Bone marrow (tissue), 2 donors: ENCODE results near the gene FLAD1.
A peak's percentile ranks its signal among the peaks of the same experiment; 100 is the strongest.

ENCODE experiments used
- DNase-seq, 2 donors: peaks; one replicate each; lab custom pipeline; 2025; lab: John Stamatoyannopoulos, UW

The FLAD1 gene

DNA sequence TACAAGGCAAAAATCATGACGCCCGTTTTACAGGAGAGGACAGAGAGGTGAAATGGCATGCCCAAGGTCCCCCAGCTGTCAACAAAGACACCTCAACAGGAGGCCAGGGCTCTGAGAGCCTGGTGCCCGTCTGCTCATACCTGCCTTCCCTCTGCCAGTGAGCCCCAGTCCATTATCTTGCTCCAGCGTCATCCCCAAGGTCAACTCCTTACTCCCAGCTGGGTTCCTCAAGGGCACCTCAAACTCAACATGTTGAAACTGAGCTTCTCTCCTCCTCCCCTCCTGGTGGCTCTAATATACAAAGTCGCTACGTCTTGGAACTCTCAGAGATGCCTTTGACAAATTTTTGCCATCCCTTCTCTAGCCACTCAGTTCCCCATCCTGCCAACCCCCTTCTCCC is 30.5 kb upstream of the FLAD1 start:
- DNase-seq = no peak

- DNase-seq = no peak
These were observed 29.5 kb upstream of the FLAD1 start for GRCh38 chr1:154953611-154954038.

GRCh38 chr1:154954541-154954940 is 28.6 kb upstream of the FLAD1 start:
- no peak for DNase-seq

- DNase-seq = peak in 1 of 2 donors; percentile 47
These were observed 28.0 kb upstream of the FLAD1 start for GRCh38 chr1:154955039-154955717.

GRCh38 chr1:154955718-154956543 is 27.2 kb upstream of the FLAD1 start, which contains the start of gene PBXIP1:
TSS of gene PBXIP1 (minus strand) at chr1:154956099. CDS start at chr1:154953721, 2,378 bp downstream.
- peak; percentile 47 to 84 for DNase-seq

- no peak for DNase-seq
These were observed 26.6 kb upstream of the FLAD1 start for GRCh38 chr1:154956544-154956941.

GRCh38 chr1:154957091-154957657 is 26.0 kb upstream of the FLAD1 start:
- no peak for DNase-seq

GRCh38 chr1:154958036-154958435 is 25.1 kb upstream of the FLAD1 start:
- no peak for DNase-seq

DNA sequence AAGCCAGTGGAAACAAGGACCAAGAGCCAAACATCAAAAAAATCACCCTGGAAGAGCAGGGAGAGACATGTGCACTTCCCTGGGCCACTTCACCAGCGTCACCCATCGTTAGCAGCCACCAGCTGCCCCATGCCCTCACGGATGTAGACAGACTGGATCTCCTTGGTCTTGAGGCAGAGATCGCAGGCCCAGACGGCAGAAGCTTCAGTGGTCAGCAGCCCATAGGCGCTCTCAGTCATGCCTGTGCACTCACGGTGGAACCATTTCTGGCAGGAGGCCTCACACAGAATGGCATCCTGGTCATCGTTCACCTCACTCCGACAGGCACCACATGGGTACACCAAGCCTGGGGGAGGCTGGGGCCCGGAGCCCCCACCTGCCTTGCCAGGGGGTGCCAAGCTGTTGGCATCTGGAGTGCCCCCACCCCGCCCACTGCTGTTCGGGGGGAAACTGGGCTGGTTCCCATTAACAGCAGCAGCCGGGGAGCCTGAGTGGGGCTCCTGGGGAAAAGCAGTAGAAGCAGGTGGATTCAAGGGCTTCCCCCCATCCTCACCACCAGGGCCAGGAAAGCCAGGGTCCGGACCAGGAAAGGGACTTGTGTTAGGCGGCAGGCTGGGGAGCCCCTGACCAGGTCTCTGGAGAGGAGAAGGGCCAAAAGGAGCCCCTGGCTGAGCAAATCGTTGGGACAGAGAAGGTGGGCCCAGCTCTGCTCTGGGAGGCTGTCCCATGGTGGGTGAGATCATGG is 24.3 kb upstream of the FLAD1 start:
- DNase-seq = no peak

GRCh38 chr1:154959426-154959780 is 23.7 kb upstream of the FLAD1 start:
- DNase-seq = no peak

DNA sequence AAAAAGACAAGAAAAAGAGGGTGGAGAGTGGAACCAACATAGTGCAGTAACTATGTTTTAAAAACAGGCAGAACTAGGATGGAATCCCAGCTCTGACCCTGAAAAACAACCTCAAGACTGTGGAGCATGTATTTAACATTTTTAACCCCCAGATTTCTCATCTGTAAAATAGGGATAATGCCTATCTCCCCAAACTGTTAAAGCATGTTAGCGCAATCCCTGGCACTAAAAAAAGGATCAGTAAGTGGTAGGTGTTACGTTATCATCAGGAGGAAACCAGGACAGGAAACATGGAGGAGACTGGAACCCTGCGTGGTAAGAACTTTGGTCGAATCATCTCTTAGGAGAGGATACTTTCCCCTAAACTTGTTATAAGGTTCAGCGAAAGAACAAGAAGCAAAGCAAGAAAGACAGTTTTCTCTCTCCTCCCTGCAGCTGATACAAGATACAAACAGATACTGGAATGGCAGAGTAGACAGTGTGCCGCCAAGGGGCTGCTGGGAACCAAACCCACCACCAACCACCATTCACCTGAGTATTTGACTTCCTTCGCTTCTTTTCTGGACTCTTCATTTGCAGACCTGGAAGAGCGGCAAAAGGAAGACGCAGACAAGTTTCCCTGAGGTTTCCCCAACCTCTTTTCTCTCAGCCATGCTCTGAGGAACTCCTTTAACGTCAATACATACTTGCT is 22.6 kb upstream of the FLAD1 start:
- no peak for DNase-seq

DNA sequence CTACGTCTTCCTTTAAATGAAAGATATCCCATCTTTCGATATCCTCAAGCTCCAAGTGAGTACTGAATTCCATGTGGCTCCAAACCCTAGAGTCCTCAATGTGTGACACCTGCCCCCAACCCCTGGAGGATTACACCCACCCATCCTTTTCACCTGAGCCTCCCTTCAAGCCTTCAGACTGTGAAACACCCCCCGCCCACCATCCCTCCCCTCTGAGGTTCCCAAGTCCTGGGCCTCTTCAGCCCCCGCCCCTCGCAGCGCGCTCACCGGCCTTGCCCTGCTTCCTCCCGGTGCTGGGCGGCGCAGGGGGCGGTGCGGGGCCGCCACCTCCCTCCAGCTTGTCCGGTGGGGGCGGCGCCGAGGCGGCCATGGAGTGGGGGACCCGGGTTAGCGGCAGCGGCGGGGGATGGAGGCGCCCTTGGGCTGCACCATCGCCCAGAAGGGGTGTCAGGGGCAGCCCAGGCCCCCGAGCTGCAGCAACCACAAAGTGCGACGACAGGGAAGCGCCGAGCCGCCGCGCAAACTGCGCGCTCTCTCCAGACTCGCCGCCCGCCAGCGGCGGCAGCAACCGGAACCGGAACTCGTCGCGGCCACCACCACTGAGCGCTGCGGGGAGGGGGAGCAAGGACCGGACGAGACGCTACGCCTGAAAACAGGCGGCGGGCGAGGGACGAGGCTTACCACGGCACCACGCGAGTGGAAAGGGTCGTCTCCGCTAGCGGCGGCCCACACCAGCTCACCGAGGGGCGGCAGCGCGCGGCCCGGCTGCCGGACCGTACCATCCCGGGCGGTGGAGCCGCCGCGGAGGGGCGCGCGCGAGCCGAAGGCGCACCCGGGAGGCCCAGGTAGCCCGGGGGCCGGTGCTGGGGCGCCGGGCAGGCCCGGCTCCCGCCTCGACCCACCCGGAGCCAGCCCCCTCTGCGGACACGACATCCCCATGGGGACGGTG is 21.7 kb upstream of the FLAD1 start, which contains the start of gene PYGO2:
TSS of gene PYGO2 (minus strand) at position 576 of the 949 bp plus-strand sequence. CDS start at position 370, 206 bp downstream.
- DNase-seq = peak; percentile 42 to 92

DNA sequence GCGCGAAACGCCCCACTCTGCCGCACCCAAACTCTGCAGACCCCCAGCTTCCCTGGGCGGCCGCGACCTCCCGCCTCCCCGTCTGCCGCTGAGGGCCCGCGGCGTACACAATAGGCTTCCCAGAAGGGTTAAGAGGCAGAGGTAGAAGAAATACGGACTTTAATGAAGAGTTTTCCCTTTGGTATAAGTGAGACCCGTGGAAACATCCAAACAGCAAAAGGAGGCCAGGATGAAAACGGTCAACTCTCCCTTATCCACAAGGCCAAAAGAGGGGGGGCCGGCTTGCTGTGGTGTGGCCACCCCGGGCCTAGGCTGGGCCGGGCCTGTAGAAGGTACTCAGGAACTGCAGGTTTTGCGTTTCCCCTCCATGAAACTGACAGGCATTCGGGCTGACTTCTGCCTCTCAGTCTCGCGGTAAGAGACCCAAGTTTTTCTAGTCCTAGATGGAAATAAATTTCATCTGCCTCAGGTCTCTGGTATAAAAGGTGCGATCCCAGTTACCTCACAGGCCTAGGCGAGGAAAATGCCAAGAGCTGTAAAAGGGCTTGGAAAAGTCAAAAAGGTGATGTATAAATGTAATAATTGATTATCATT is 20.9 kb upstream of the FLAD1 start:
- DNase-seq = no peak

GRCh38 chr1:154962795-154963330 is 20.3 kb upstream of the FLAD1 start:
- DNase-seq = no peak

- no peak for DNase-seq
These were observed 19.5 kb upstream of the FLAD1 start for GRCh38 chr1:154963643-154964042.

- no peak for DNase-seq
These were observed 18.8 kb upstream of the FLAD1 start for GRCh38 chr1:154964359-154964758.

DNA sequence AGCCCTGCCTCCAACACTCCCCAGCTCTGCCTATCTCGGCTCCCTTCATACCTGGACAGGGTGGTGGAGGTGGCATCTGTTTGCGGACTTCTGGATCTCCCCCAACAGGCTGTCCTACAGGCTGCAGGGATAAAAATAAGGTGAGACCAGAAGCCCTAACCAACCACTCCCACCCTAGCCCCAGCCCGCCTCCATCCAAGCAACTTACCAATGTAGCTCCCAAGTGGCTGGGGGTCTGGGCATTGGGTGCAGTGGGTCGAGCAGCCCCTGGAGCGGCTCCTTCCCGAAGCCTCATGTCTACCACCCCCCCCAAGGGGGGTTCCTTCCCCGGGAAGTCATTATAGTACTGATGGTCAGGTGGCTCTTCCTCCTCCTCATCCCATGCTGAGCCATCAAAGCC is 17.0 kb upstream of the FLAD1 start:
- DNase-seq = no peak

DNA sequence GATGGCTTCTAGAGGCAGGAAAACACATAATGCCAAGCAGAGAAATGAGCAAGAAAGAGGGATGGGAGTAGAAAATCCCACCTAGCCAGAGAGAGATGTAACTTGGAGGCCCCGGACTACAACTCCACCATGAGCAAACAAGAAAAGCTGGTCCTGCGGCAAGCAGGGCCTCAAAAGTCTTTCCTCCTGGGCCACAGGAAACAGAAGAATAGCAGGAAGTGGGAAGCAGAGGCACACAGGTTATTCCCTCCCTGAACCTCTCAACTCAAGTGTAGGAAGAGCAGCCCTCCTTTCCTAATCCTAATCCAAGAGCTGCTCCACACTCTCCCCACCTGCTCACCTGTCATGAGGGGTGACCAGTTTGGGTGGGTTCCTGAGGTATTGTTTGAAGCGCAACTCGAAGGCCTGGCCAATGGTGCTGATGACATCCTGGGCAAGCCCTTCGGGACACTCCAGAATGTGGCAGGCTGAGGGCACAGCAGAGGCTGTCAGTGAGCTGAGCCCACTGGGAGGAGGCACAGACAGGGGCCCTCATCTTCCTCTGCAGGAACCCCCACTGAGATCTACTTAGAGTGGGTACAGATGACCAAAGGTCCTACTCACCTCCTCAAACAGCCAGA is 15.7 kb upstream of the FLAD1 start:
- DNase-seq = no peak

DNA sequence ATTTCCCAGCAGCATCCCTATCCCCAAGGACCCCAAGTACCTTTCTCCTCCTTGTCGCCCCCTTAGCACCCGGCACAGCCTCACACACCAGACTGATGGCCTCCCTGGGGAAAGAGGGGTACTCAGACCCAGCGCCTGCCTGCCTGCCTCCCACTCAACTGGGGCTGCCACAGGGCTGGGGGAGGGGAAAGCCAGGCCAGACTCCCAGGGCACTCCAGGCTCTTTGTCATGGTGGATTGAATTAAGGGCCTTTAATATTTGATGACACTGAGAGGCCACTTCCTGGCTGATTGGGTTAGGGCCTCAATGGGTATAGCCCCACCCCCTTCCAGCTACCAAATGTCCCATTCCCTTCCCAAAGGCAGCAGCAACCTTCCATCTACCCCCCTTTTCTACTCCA is 14.4 kb upstream of the FLAD1 start:
- no peak for DNase-seq
